PFSK-1 (cell line): ENCODE results near the gene CATSPER3.

Experiments used
- FOXP2 ChIP-seq: optimal IDR thresholded peaks from 2 replicates; pipeline ENCODE3; 2011; ENCODE audit warnings: borderline replicate concordance, control low read depth, inconsistent platforms; ENCODE audit not compliant: insufficient read depth; ENCODE audit errors: extremely low read length, extremely low read depth
- POLR2AphosphoS5 ChIP-seq: IDR thresholded peaks from 2 replicates; pipeline ENCODE4 v1.6.1; 2012; ENCODE audit warnings: low read depth, mild to moderate bottlenecking, control low read depth, low read length, moderate library complexity
- REST ChIP-seq, 2 experiments: IDR thresholded peaks; 2 replicates each; pipeline versions ENCODE4 v1.6.1 to v1.8.0; 2011 to 2012; ENCODE audit warnings: low read depth in 2 of 2, low read length in 2 of 2, control low read depth in 1 of 2, inconsistent platforms in 1 of 2, mild to moderate bottlenecking in 1 of 2, moderate library complexity in 1 of 2; ENCODE audit not compliant: insufficient read depth in 1 of 2
- SIN3A ChIP-seq: IDR thresholded peaks from 2 replicates; pipeline ENCODE4 v1.6.1; 2012; ENCODE audit warnings: mild to moderate bottlenecking, low read length, moderate library complexity, borderline replicate concordance; ENCODE audit not compliant: insufficient read depth
- TAF1 ChIP-seq: IDR thresholded peaks from 2 replicates; pipeline ENCODE4 v1.6.1; 2012; ENCODE audit warnings: low read length, control low read depth, borderline replicate concordance; ENCODE audit not compliant: insufficient read depth

The CATSPER3 gene

GRCh38 chr5:134968055-134968454 lies 348 bp downstream of the CATSPER3 start:
- TF ChIP-seq REST (IDR thresholded peaks at IDR 0.05; ENCODE audit: insufficient read depth in 1 of 2, low read depth in 2 of 2, low read length in 2 of 2) (no peak), TAF1 (no peak), POLR2AphosphoS5 (no peak), FOXP2 (no peak), SIN3A (no peak)

- TF ChIP-seq POLR2AphosphoS5 (no peak), TAF1 (no peak), SIN3A (no peak), FOXP2 (no peak), REST (IDR thresholded peaks at IDR 0.05; ENCODE audit: insufficient read depth in 1 of 2, low read depth in 2 of 2, low read length in 2 of 2) (no peak)
Measured at GRCh38 chr5:134969166-134969565, 1.5 kb downstream of the CATSPER3 start.

- no peak for TF ChIP-seq TAF1
- TF ChIP-seq FOXP2: no peak
- TF ChIP-seq SIN3A: no peak
- TF ChIP-seq POLR2AphosphoS5: no peak
- no peak for TF ChIP-seq REST (IDR thresholded peaks at IDR 0.05; ENCODE audit: insufficient read depth in 1 of 2, low read depth in 2 of 2, low read length in 2 of 2)
Measured at GRCh38 chr5:134975078-134975715, 7.5 kb downstream of the CATSPER3 start.

- TF ChIP-seq REST (IDR thresholded peaks at IDR 0.05; ENCODE audit: insufficient read depth in 1 of 2, low read depth in 2 of 2, low read length in 2 of 2): no peak
- no peak for TF ChIP-seq POLR2AphosphoS5
- TF ChIP-seq TAF1: no peak
- no peak for TF ChIP-seq FOXP2
Measured at GRCh38 chr5:134975843-134976242, 8.1 kb downstream of the CATSPER3 start.

- no peak for TF ChIP-seq POLR2AphosphoS5
- TF ChIP-seq REST (IDR thresholded peaks at IDR 0.05; ENCODE audit: insufficient read depth in 1 of 2, low read depth in 2 of 2, low read length in 2 of 2): no peak
- no peak for TF ChIP-seq SIN3A
- no peak for TF ChIP-seq FOXP2
- TF ChIP-seq TAF1: no peak
Measured at GRCh38 chr5:134976841-134977240, 9.1 kb downstream of the CATSPER3 start.
